HepG2 (cell line): ENCODE results near the gene MRPL39.

ENCODE experiments used
- BRCA1 ChIP-seq: sonication (generic); formaldehyde crosslinking; IDR thresholded peaks from 2 replicates; pipeline ENCODE4 v1.4.0; 2020; ENCODE audit warnings: missing genetic modification reagents
- FOXA1 ChIP-seq, 2 experiments: fragments of 450-650 bp in 1 of 2; sonication (generic) in 1 of 2; formaldehyde crosslinking in 1 of 2; IDR thresholded peaks; 2 replicates each; pipeline versions ENCODE4 v1.4.0 to v1.6.1; 2016 to 2020; ENCODE audit warnings: missing genetic modification reagents in 1 of 2
- KLF9 ChIP-seq: IDR thresholded peaks from 2 replicates; pipeline ENCODE4 v1.6.1; 2016; ENCODE audit warnings: low read depth
- NFE2L1 ChIP-seq: sonication (generic); formaldehyde crosslinking; IDR thresholded peaks from 2 replicates; pipeline ENCODE4 v1.4.0; 2020; ENCODE audit warnings: missing genetic modification reagents, mild to moderate bottlenecking, borderline replicate concordance
- NFIC ChIP-seq: IDR thresholded peaks from 2 replicates; pipeline ENCODE4 v1.6.1; 2012; ENCODE audit warnings: mild to moderate bottlenecking, low read length, inconsistent platforms
- TCF7 ChIP-seq: sonication (generic); IDR thresholded peaks from 2 replicates; pipeline ENCODE4 v1.6.1; 2016; ENCODE audit warnings: antibody characterized with exemption, low read depth
- ZSCAN31 ChIP-seq: sonication (generic); formaldehyde crosslinking; IDR thresholded peaks from 2 replicates; pipeline ENCODE4 v1.5.0; 2020; ENCODE audit warnings: low read depth, mild to moderate bottlenecking, missing genetic modification reagents
- TF ChIP-seq, protein P1 (sequence below): sonication (generic); formaldehyde crosslinking; IDR thresholded peaks from 2 replicates; pipeline ENCODE4 v1.4.0; 2020; ENCODE audit warnings: missing genetic modification reagents
- TF ChIP-seq, protein P2 (sequence below): sonication (generic); formaldehyde crosslinking; IDR thresholded peaks from 2 replicates; pipeline ENCODE4 v1.4.0; 2020; ENCODE audit warnings: mild to moderate bottlenecking, missing genetic modification reagents, borderline replicate concordance
- TF ChIP-seq, protein P3 (sequence below): sonication (generic); formaldehyde crosslinking; IDR thresholded peaks from 2 replicates; pipeline ENCODE4 v1.4.0; 2020; ENCODE audit warnings: missing genetic modification reagents
- TF ChIP-seq, protein P4 (sequence below), 2 experiments: fragments of 450-650 bp in 1 of 2; sonication (generic) in 1 of 2; formaldehyde crosslinking in 1 of 2; IDR thresholded peaks; 2 replicates each; pipeline versions ENCODE4 v1.6.1 to v1.8.0; 2016 to 2022; ENCODE audit warnings: antibody characterized with exemption in 1 of 2, mild to moderate bottlenecking in 1 of 2, missing genetic modification reagents in 1 of 2
- TF ChIP-seq, protein P5 (sequence below): sonication (generic); formaldehyde crosslinking; IDR thresholded peaks from 2 replicates; pipeline ENCODE4 v1.5.0; 2020; ENCODE audit warnings: mild to moderate bottlenecking, missing genetic modification reagents, moderate library complexity

DNA sequence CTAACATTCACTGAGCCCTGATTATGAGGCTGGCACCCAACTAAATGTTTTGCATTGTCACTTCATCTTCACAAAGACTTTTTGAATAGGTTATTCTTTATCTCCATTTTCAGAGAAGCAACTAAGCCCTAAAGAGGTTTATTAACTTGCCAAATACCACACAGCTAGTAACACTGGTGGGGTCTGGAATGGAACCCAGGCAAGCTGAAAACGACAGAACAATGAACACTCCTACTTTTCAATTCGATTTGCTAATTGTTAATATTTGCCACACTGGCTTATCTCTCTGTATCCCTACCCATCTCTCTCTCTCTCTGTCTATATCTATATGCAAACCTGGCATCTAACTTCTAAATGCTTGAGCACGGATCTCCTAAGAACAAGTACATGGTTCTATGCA is 40.6 kb downstream of the MRPL39 start:
- TF ChIP-seq FOXA1 (IDR thresholded peaks at IDR 0.05) (no peak), FOXA1 (CRISPR knock-in tag; IDR thresholded peaks at IDR 0.05) (no peak), BRCA1 (CRISPR knock-in tag) (no peak), KLF9 (CRISPR knock-in tag) (no peak), TCF7 (no peak), ZSCAN31 (CRISPR knock-in tag) (no peak), NFIC (no peak), NFE2L1 (CRISPR knock-in tag) (no peak)
- TF ChIP-seq, protein P1, sequence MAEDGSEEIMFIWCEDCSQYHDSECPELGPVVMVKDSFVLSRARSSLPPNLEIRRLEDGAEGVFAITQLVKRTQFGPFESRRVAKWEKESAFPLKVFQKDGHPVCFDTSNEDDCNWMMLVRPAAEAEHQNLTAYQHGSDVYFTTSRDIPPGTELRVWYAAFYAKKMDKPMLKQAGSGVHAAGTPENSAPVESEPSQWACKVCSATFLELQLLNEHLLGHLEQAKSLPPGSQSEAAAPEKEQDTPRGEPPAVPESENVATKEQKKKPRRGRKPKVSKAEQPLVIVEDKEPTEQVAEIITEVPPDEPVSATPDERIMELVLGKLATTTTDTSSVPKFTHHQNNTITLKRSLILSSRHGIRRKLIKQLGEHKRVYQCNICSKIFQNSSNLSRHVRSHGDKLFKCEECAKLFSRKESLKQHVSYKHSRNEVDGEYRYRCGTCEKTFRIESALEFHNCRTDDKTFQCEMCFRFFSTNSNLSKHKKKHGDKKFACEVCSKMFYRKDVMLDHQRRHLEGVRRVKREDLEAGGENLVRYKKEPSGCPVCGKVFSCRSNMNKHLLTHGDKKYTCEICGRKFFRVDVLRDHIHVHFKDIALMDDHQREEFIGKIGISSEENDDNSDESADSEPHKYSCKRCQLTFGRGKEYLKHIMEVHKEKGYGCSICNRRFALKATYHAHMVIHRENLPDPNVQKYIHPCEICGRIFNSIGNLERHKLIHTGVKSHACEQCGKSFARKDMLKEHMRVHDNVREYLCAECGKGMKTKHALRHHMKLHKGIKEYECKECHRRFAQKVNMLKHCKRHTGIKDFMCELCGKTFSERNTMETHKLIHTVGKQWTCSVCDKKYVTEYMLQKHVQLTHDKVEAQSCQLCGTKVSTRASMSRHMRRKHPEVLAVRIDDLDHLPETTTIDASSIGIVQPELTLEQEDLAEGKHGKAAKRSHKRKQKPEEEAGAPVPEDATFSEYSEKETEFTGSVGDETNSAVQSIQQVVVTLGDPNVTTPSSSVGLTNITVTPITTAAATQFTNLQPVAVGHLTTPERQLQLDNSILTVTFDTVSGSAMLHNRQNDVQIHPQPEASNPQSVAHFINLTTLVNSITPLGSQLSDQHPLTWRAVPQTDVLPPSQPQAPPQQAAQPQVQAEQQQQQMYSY = no peak
- TF ChIP-seq, protein P2, sequence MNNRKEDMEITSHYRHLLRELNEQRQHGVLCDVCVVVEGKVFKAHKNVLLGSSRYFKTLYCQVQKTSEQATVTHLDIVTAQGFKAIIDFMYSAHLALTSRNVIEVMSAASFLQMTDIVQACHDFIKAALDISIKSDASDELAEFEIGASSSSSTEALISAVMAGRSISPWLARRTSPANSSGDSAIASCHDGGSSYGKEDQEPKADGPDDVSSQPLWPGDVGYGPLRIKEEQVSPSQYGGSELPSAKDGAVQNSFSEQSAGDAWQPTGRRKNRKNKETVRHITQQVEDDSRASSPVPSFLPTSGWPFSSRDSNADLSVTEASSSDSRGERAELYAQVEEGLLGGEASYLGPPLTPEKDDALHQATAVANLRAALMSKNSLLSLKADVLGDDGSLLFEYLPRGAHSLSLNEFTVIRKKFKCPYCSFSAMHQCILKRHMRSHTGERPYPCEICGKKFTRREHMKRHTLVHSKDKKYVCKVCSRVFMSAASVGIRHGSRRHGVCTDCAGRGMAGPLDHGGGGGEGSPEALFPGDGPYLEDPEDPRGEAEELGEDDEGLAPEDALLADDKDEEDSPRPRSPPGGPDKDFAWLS (CRISPR knock-in tag) = no peak
- TF ChIP-seq, protein P3, sequence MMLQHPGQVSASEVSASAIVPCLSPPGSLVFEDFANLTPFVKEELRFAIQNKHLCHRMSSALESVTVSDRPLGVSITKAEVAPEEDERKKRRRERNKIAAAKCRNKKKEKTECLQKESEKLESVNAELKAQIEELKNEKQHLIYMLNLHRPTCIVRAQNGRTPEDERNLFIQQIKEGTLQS = no peak
- TF ChIP-seq, protein P4, sequence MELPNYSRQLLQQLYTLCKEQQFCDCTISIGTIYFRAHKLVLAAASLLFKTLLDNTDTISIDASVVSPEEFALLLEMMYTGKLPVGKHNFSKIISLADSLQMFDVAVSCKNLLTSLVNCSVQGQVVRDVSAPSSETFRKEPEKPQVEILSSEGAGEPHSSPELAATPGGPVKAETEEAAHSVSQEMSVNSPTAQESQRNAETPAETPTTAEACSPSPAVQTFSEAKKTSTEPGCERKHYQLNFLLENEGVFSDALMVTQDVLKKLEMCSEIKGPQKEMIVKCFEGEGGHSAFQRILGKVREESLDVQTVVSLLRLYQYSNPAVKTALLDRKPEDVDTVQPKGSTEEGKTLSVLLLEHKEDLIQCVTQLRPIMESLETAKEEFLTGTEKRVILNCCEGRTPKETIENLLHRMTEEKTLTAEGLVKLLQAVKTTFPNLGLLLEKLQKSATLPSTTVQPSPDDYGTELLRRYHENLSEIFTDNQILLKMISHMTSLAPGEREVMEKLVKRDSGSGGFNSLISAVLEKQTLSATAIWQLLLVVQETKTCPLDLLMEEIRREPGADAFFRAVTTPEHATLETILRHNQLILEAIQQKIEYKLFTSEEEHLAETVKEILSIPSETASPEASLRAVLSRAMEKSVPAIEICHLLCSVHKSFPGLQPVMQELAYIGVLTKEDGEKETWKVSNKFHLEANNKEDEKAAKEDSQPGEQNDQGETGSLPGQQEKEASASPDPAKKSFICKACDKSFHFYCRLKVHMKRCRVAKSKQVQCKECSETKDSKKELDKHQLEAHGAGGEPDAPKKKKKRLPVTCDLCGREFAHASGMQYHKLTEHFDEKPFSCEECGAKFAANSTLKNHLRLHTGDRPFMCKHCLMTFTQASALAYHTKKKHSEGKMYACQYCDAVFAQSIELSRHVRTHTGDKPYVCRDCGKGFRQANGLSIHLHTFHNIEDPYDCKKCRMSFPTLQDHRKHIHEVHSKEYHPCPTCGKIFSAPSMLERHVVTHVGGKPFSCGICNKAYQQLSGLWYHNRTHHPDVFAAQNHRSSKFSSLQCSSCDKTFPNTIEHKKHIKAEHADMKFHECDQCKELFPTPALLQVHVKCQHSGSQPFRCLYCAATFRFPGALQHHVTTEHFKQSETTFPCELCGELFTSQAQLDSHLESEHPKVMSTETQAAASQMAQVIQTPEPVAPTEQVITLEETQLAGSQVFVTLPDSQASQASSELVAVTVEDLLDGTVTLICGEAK (IDR thresholded peaks at IDR 0.05) = no peak
- TF ChIP-seq, protein P4 (CRISPR knock-in tag; IDR thresholded peaks at IDR 0.05) = no peak
- TF ChIP-seq, protein P5, sequence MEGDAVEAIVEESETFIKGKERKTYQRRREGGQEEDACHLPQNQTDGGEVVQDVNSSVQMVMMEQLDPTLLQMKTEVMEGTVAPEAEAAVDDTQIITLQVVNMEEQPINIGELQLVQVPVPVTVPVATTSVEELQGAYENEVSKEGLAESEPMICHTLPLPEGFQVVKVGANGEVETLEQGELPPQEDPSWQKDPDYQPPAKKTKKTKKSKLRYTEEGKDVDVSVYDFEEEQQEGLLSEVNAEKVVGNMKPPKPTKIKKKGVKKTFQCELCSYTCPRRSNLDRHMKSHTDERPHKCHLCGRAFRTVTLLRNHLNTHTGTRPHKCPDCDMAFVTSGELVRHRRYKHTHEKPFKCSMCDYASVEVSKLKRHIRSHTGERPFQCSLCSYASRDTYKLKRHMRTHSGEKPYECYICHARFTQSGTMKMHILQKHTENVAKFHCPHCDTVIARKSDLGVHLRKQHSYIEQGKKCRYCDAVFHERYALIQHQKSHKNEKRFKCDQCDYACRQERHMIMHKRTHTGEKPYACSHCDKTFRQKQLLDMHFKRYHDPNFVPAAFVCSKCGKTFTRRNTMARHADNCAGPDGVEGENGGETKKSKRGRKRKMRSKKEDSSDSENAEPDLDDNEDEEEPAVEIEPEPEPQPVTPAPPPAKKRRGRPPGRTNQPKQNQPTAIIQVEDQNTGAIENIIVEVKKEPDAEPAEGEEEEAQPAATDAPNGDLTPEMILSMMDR (CRISPR knock-in tag) = no peak
